ENCODE measurements around the gene LRBA.

DNA sequence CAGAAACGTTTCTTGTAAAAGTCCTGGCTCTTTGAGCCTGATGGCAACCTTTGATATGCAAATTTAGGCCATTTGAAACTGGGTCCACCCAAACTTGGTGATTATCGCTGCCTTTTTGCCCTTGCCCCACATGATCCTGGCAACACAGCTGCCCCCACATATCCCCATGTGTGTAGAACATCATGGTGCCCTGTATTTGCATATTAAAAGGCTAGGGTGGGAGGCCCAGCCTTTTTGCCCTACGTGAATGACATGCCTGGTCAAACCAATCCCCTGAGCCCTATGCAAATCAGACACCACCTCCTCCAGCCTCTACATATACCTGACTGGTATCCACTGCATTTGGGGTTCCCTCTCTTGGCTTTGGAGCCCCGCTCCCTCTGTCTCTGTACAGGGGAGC is 230.8 kb downstream of the LRBA start:
- TF ChIP-seq, protein P1, sequence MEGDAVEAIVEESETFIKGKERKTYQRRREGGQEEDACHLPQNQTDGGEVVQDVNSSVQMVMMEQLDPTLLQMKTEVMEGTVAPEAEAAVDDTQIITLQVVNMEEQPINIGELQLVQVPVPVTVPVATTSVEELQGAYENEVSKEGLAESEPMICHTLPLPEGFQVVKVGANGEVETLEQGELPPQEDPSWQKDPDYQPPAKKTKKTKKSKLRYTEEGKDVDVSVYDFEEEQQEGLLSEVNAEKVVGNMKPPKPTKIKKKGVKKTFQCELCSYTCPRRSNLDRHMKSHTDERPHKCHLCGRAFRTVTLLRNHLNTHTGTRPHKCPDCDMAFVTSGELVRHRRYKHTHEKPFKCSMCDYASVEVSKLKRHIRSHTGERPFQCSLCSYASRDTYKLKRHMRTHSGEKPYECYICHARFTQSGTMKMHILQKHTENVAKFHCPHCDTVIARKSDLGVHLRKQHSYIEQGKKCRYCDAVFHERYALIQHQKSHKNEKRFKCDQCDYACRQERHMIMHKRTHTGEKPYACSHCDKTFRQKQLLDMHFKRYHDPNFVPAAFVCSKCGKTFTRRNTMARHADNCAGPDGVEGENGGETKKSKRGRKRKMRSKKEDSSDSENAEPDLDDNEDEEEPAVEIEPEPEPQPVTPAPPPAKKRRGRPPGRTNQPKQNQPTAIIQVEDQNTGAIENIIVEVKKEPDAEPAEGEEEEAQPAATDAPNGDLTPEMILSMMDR (IDR thresholded peaks at IDR 0.05), result no peak
- TF ChIP-seq POLR2A (IDR thresholded peaks at IDR 0.05) (no peak), EP300 (IDR thresholded peaks at IDR 0.05) (no peak)

Data from ovary (tissue), 3 donors.